Testis (tissue), 2 donors: ENCODE data around the gene OASL.

ENCODE experiments used
- POLR2A ChIP-seq: fragments of 450-650 bp; IDR thresholded peaks from one replicate; pipeline ENCODE4 v1.6.1; 2017; ENCODE audit warnings: antibody characterized with exemption, mild to moderate bottlenecking, moderate library complexity
- TF ChIP-seq, protein P1 (sequence below), 3 experiments: fragments of 450-650 bp in 2 of 3; fragments of 200-600 bp in 1 of 3; sonication (generic) in 1 of 3; IDR thresholded peaks; one replicate each; pipeline ENCODE4 v1.5.1; 2016 to 2019; ENCODE audit warnings: antibody characterized with exemption in 3 of 3, mild to moderate bottlenecking in 2 of 3, moderate library complexity in 1 of 3

DNA sequence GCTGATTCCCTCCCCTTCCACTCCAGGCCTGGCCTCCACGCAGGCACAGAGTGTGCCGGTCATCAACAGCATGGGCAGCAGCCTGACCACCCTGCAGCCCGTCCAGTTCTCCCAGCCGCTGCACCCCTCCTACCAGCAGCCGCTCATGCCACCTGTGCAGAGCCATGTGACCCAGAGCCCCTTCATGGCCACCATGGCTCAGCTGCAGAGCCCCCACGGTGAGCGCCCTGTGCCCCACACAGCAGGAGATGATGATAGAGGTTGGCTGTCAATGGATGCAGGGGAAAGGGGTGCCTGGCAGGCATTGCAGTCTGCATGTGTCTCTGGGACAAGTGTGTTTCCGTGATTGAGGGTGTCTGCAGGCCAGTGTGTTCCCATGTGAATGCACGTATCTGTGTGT is 41.6 kb downstream of the OASL start:
- TF ChIP-seq, protein P1, sequence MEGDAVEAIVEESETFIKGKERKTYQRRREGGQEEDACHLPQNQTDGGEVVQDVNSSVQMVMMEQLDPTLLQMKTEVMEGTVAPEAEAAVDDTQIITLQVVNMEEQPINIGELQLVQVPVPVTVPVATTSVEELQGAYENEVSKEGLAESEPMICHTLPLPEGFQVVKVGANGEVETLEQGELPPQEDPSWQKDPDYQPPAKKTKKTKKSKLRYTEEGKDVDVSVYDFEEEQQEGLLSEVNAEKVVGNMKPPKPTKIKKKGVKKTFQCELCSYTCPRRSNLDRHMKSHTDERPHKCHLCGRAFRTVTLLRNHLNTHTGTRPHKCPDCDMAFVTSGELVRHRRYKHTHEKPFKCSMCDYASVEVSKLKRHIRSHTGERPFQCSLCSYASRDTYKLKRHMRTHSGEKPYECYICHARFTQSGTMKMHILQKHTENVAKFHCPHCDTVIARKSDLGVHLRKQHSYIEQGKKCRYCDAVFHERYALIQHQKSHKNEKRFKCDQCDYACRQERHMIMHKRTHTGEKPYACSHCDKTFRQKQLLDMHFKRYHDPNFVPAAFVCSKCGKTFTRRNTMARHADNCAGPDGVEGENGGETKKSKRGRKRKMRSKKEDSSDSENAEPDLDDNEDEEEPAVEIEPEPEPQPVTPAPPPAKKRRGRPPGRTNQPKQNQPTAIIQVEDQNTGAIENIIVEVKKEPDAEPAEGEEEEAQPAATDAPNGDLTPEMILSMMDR (IDR thresholded peaks at IDR 0.05): no peak
- no peak for TF ChIP-seq POLR2A
